ENCODE results near the gene KRT77.
"Not testable (repeated sequence)": the region's sequence is repeated elsewhere in the genome, so short reads cannot be mapped to it uniquely, and the experiment has no call there.

KRT77 gene

GRCh38 chr12:52675301-52675701, 28.0 kb downstream of the KRT77 start:
- DNase-seq (ENCODE audit: low read depth), result no peak

- no peak for DNase-seq (ENCODE audit: low read depth)
Observed at GRCh38 chr12:52674433-52674775, 28.9 kb downstream of the KRT77 start.

- DNase-seq (ENCODE audit: low read depth), result no peak
Observed at GRCh38 chr12:52673713-52674432, 29.5 kb downstream of the KRT77 start.

- no peak for DNase-seq (ENCODE audit: low read depth)
Observed at GRCh38 chr12:52673217-52673616, 30.1 kb downstream of the KRT77 start.

- DNase-seq (ENCODE audit: low read depth), result peak; percentile 41
Observed at GRCh38 chr12:52672321-52672933, 30.9 kb downstream of the KRT77 start.

- no peak for DNase-seq (ENCODE audit: low read depth)
Observed at GRCh38 chr12:52670961-52671360, 32.4 kb downstream of the KRT77 start.

GRCh38 chr12:52670506-52670905, 32.8 kb downstream of the KRT77 start:
- DNase-seq (ENCODE audit: low read depth), result no peak

- DNase-seq (ENCODE audit: low read depth), result not testable (repeated sequence)
Observed at GRCh38 chr12:52669941-52670340, 33.4 kb downstream of the KRT77 start.

GRCh38 chr12:52669426-52669825, 33.9 kb downstream of the KRT77 start:
- no peak for DNase-seq (ENCODE audit: low read depth)

GRCh38 chr12:52667931-52668330, 35.4 kb downstream of the KRT77 start:
- DNase-seq (ENCODE audit: low read depth), result no peak

GRCh38 chr12:52667509-52667908, 35.8 kb downstream of the KRT77 start:
- peak; percentile 13 for DNase-seq (ENCODE audit: low read depth)

- no peak for DNase-seq (ENCODE audit: low read depth)
Observed at GRCh38 chr12:52666471-52666870, 36.9 kb downstream of the KRT77 start.

- no peak for DNase-seq (ENCODE audit: low read depth)
Observed at GRCh38 chr12:52663420-52663819, 39.9 kb downstream of the KRT77 start.

GRCh38 chr12:52662918-52663229, 40.5 kb downstream of the KRT77 start:
- no peak for DNase-seq (ENCODE audit: low read depth)

- no peak for DNase-seq (ENCODE audit: low read depth)
Observed at GRCh38 chr12:52662093-52662917, 41.0 kb downstream of the KRT77 start.

GRCh38 chr12:52661668-52662067, 41.7 kb downstream of the KRT77 start:
- no peak for DNase-seq (ENCODE audit: low read depth)

- no peak for DNase-seq (ENCODE audit: low read depth)
Observed at GRCh38 chr12:52660934-52661499, 42.3 kb downstream of the KRT77 start.

GRCh38 chr12:52659951-52660350, 43.4 kb downstream of the KRT77 start:
- DNase-seq (ENCODE audit: low read depth), result no peak

GRCh38 chr12:52659395-52659794, 43.9 kb downstream of the KRT77 start:
- no peak for DNase-seq (ENCODE audit: low read depth)

- no peak for DNase-seq (ENCODE audit: low read depth)
Observed at GRCh38 chr12:52658196-52658595, 45.1 kb downstream of the KRT77 start.

- DNase-seq (ENCODE audit: low read depth), result no peak
Observed at GRCh38 chr12:52657250-52657902, 45.9 kb downstream of the KRT77 start.

- DNase-seq (ENCODE audit: low read depth), result no peak
Observed at GRCh38 chr12:52656616-52657015, 46.7 kb downstream of the KRT77 start.
